Esophagus squamous epithelium (tissue), 5 donors: ENCODE data around the gene RARG. TPM values are rescaled to one million over a fixed set of nuclear protein-coding genes. Genes with fewer than 3 reads are reported as not detected.

Experiments used
- DNase-seq: peaks from one replicate; lab custom pipeline; 2025; lab: John Stamatoyannopoulos, UW
- H3K27ac ChIP-seq, 4 donors: fragments of 200-600 bp; sonication (generic); one replicate each; pipeline ENCODE4 v1.5.1; 2016 to 2019; ENCODE audit warnings: mild to moderate bottlenecking in 1 of 4
- H3K27me3 ChIP-seq, 4 donors: fragments of 200-600 bp; sonication (generic); 1 replicate in 3 of 4; 2 replicates in 1 of 4; pipeline versions ENCODE4 v1.5.1 to v1.6.0; 2017 to 2021; ENCODE audit warnings: antibody characterized with exemption in 1 of 4
- H3K36me3 ChIP-seq, 3 donors: fragments of 200-600 bp; sonication (generic); one replicate each; pipeline ENCODE4 v1.5.1; 2016 to 2019
- H3K4me1 ChIP-seq, 3 donors: fragments of 200-600 bp; sonication (generic); one replicate each; pipeline ENCODE4 v1.5.1; 2017 to 2019
- H3K4me3 ChIP-seq, 4 donors: fragments of 200-600 bp; sonication (generic); 1 replicate in 3 of 4; 2 replicates in 1 of 4; pipeline ENCODE4 v1.5.1; 2016 to 2019; ENCODE audit warnings: mild to moderate bottlenecking in 2 of 4, moderate library complexity in 1 of 4
- H3K9me3 ChIP-seq, 3 donors: fragments of 200-600 bp; sonication (generic); one replicate each; pipeline ENCODE4 v1.5.1; 2016 to 2019
- CTCF ChIP-seq, 6 experiments: fragments of 450-650 bp in 4 of 6; fragments of 200-600 bp in 2 of 6; sonication (generic) in 2 of 6; IDR thresholded peaks; one replicate each; pipeline ENCODE4 v1.5.1; 2016 to 2019; ENCODE audit warnings: antibody characterized with exemption in 6 of 6, mild to moderate bottlenecking in 4 of 6, moderate library complexity in 4 of 6
- POLR2A ChIP-seq, 4 donors: fragments of 450-650 bp; IDR thresholded peaks; one replicate each; pipeline ENCODE4 v1.6.1; 2017; ENCODE audit warnings: antibody characterized with exemption in 4 of 4, mild to moderate bottlenecking in 4 of 4, moderate library complexity in 3 of 4
- WGBS, 2 donors: methylation state at CpG; one replicate each; pipeline ENCODE4 v1.1.5; 2018; 5-methylcytosine and 5-hydroxymethylcytosine counted together
- intact Hi-C: fragments of 100-400 bp; cut with DNase I; formaldehyde crosslinking; loops from one replicate; pipeline ENCODE4 v1.15.0; 2022
- total RNA-seq, 4 donors: library from RNA; depleted of rRNA; stranded (reverse); fragments of >200 nt; gene quantifications; one replicate each; pipeline ENCODE4 v1.1.0, GENCODE V29; 2016
- donor health status: DM: yes; HTN: yes; CAD: no.

RARG gene
- total RNA-seq, 4 donors from 2014 or later, result 98.0 to 171 (median 125) TPM

GRCh38 chr12:53267306-53267998 is 35.4 kb upstream of the RARG start:
- WGBS, 2 donors, result 36 to 40% methylated on average over 18 of the region's 18 CpGs
- TF ChIP-seq POLR2A (IDR thresholded peaks at IDR 0.05), result no peak
- no peak for TF ChIP-seq CTCF (IDR thresholded peaks at IDR 0.05)
- H3K27me3 ChIP-seq, result no peaks in the 10 kb centered on the region
- peaks cover 10 to 37% (median 11%) of the 10 kb centered on the region in 3 donors for H3K4me1 ChIP-seq
- intact Hi-C loops, result no loop called here
- H3K27ac ChIP-seq, result peak overlapping the region in 3 of 4 donors; percentile 72 to 85 (median 73)
- no peaks in the 10 kb centered on the region for H3K36me3 ChIP-seq
- DNase-seq, result no peak
- no peaks in the 10 kb centered on the region for H3K9me3 ChIP-seq
- peak overlapping the region; percentile 51 to 83 (median 60) for H3K4me3 ChIP-seq

GRCh38 chr12:53265783-53266182 is 33.8 kb upstream of the RARG start:
- intact Hi-C loops, result no loop called here
- no peak for TF ChIP-seq POLR2A (IDR thresholded peaks at IDR 0.05)
- no peak for TF ChIP-seq CTCF (IDR thresholded peaks at IDR 0.05)
- no peaks in the 10 kb centered on the region for H3K9me3 ChIP-seq
- H3K27me3 ChIP-seq, result no peaks in the 10 kb centered on the region
- H3K4me1 ChIP-seq, result peaks cover 10 to 36% (median 11%) of the 10 kb centered on the region in 3 donors
- no peak for DNase-seq
- WGBS, 2 donors, result 64 to 66% methylated on average over 2 of the region's 2 CpGs
- no peaks in the 10 kb centered on the region for H3K36me3 ChIP-seq
- no peak overlapping the region for H3K4me3 ChIP-seq
- peak overlapping the region in 1 of 4 donors; percentile 44 for H3K27ac ChIP-seq

- H3K4me1 ChIP-seq, result peaks cover 0 to 11% (median 2%) of the 10 kb centered on the region in 3 donors
- DNase-seq, result no peak
- H3K36me3 ChIP-seq, result peaks cover 0 to 20% (median 0%) of the 10 kb centered on the region in 3 donors
- 83 to 89% methylated on average over 6 of the region's 6 CpGs for WGBS, 2 donors
- H3K4me3 ChIP-seq, result no peak overlapping the region
- no peak overlapping the region for H3K27ac ChIP-seq
- TF ChIP-seq POLR2A (IDR thresholded peaks at IDR 0.05), result no peak
- no peak for TF ChIP-seq CTCF (IDR thresholded peaks at IDR 0.05)
- intact Hi-C loops, result no loop called here
- H3K9me3 ChIP-seq, result no peaks in the 10 kb centered on the region
- H3K27me3 ChIP-seq, result no peaks in the 10 kb centered on the region
Observed at GRCh38 chr12:53259891-53260290, 27.9 kb upstream of the RARG start.

GRCh38 chr12:53258541-53259539 is 26.8 kb upstream of the RARG start:
- Histone ChIP-seq H3K27ac (peak overlapping the region in 1 of 4 donors; percentile 21), H3K36me3 (peaks cover 0 to 30% (median 4%) of the 10 kb centered on the region in 3 donors), H3K4me3 (no peak overlapping the region), H3K9me3 (no peaks in the 10 kb centered on the region), H3K4me1 (peaks cover 2 to 22% (median 8%) of the 10 kb centered on the region in 3 donors), H3K27me3 (no peaks in the 10 kb centered on the region)
- WGBS, 2 donors, result 64 to 69% methylated on average over 6 to 7 of the region's 7 CpGs
- intact Hi-C loops, result no loop called here
- no peak for TF ChIP-seq CTCF (IDR thresholded peaks at IDR 0.05)
- TF ChIP-seq POLR2A (IDR thresholded peaks at IDR 0.05), result no peak
- DNase-seq, result no peak
